ENCODE measurements around the gene RCAN2.

GRCh38 chr6:46325561-46326530 is 165.4 kb downstream of the RCAN2 start:
- TF ChIP-seq POLR2A (IDR thresholded peaks at IDR 0.05) (no peak), CTCF (IDR thresholded peaks at IDR 0.05 in 8 of 11, conservative IDR thresholded peaks at IDR 0.05 in 3 of 11) (no peak)
